Mesenchymal stem cell (in vitro differentiated cells and primary cell): Measurements from ENCODE around the gene SLC25A30.

Experiments
- DNase-seq: peaks from one replicate; pipeline ENCODE4 v3.0.0-alpha.2; 2013
- H2AFZ ChIP-seq: one replicate; pipeline ENCODE4 v1.6.1; 2013; ENCODE audit warnings: low read depth, mild to moderate bottlenecking, control low read depth, inconsistent platforms, low read length, moderate library complexity
- H2AK5ac ChIP-seq: 2 replicates; pipeline ENCODE4 v1.6.1; 2013; ENCODE audit warnings: low read length, moderate library complexity, mild to moderate bottlenecking, inconsistent platforms; ENCODE audit not compliant: severe bottlenecking
- H2BK120ac ChIP-seq: one replicate; pipeline ENCODE4 v1.6.1; 2013; ENCODE audit warnings: low read depth, mild to moderate bottlenecking, inconsistent platforms, low read length, moderate library complexity
- H2BK12ac ChIP-seq, 2 experiments: one replicate each; pipeline ENCODE4 v1.6.1; 2013; ENCODE audit warnings: inconsistent platforms in 2 of 2, low read length in 2 of 2, mild to moderate bottlenecking in 2 of 2, moderate library complexity in 2 of 2, control low read depth in 1 of 2
- H2BK15ac ChIP-seq: one replicate; pipeline ENCODE4 v1.6.1; 2013; ENCODE audit warnings: mild to moderate bottlenecking, low read depth, inconsistent platforms; ENCODE audit not compliant: poor library complexity, severe bottlenecking
- H2BK5ac ChIP-seq: 2 replicates; pipeline ENCODE4 v1.6.1; 2013; ENCODE audit warnings: low read depth, mild to moderate bottlenecking, low read length, control low read depth, inconsistent platforms; ENCODE audit not compliant: poor library complexity, severe bottlenecking
- H3K14ac ChIP-seq, 2 experiments: one replicate each; pipeline ENCODE4 v1.6.1; 2013; ENCODE audit warnings: inconsistent platforms in 2 of 2, low read length in 2 of 2, control low read depth in 1 of 2, mild to moderate bottlenecking in 1 of 2, moderate library complexity in 1 of 2
- H3K18ac ChIP-seq, 2 experiments: one replicate each; pipeline ENCODE4 v1.6.1; 2013; ENCODE audit warnings: inconsistent platforms in 2 of 2, low read length in 2 of 2, control low read depth in 1 of 2, low read depth in 1 of 2, mild to moderate bottlenecking in 1 of 2
- H3K23ac ChIP-seq, 2 experiments: one replicate each; pipeline ENCODE4 v1.6.1; 2013; ENCODE audit warnings: inconsistent platforms in 2 of 2, low read length in 2 of 2, mild to moderate bottlenecking in 2 of 2, moderate library complexity in 2 of 2, control low read depth in 1 of 2
- H3K27ac ChIP-seq: 2 replicates; pipeline ENCODE4 v1.5.1; 2013; ENCODE audit warnings: mild to moderate bottlenecking, moderate library complexity, low read length, control low read depth, inconsistent platforms; ENCODE audit not compliant: poor library complexity, severe bottlenecking
- H3K27me3 ChIP-seq, 2 experiments: 2 replicates each; pipeline versions ENCODE4 v1.6.1 to v1.7.0; 2013; ENCODE audit warnings: low read length in 2 of 2, mild to moderate bottlenecking in 2 of 2, moderate library complexity in 2 of 2, control low read depth in 1 of 2, inconsistent platforms in 1 of 2; ENCODE audit not compliant: control insufficient read depth in 1 of 2, insufficient read depth in 1 of 2
- H3K36me3 ChIP-seq, 2 experiments: 2 replicates each; pipeline versions ENCODE4 v1.6.1 to v1.7.0; 2013; ENCODE audit warnings: low read length in 2 of 2, control low read depth in 1 of 2, inconsistent platforms in 1 of 2, low read depth in 1 of 2, mild to moderate bottlenecking in 1 of 2; ENCODE audit not compliant: insufficient read depth in 2 of 2, control insufficient read depth in 1 of 2
- H3K4ac ChIP-seq, 2 experiments: one replicate each; pipeline ENCODE4 v1.6.1; 2013; ENCODE audit warnings: inconsistent platforms in 2 of 2, low read length in 2 of 2, mild to moderate bottlenecking in 2 of 2, moderate library complexity in 2 of 2, control low read depth in 1 of 2, low read depth in 1 of 2
- H3K4me1 ChIP-seq: 2 replicates; pipeline ENCODE4 v1.6.1; 2013; ENCODE audit warnings: low read depth, low read length, control low read depth; ENCODE audit not compliant: control insufficient read depth, insufficient read depth
- H3K4me2 ChIP-seq: 2 replicates; pipeline ENCODE4 v1.6.1; 2013; ENCODE audit warnings: low read length, mild to moderate bottlenecking, inconsistent platforms; ENCODE audit not compliant: poor library complexity, severe bottlenecking
- H3K4me3 ChIP-seq, 2 experiments: 2 replicates each; pipeline versions ENCODE4 v1.5.1 to v1.7.0; 2013; ENCODE audit warnings: low read length in 2 of 2, mild to moderate bottlenecking in 2 of 2, control low read depth in 1 of 2, low read depth in 1 of 2; ENCODE audit not compliant: insufficient read depth in 1 of 2
- H3K79me1 ChIP-seq: replicated peaks from 2 replicates; pipeline ENCODE4 v1.6.1; 2013; ENCODE audit warnings: mild to moderate bottlenecking, control low read depth, low read length, inconsistent platforms; ENCODE audit not compliant: poor library complexity, severe bottlenecking
- H3K9ac ChIP-seq: 2 replicates; pipeline ENCODE4 v1.7.0; 2013; ENCODE audit warnings: mild to moderate bottlenecking, low read length, moderate library complexity
- H3K9me3 ChIP-seq: 2 replicates; pipeline ENCODE4 v1.7.0; 2013; ENCODE audit warnings: mild to moderate bottlenecking, low read length; ENCODE audit not compliant: control insufficient read depth
- H4K8ac ChIP-seq: one replicate; pipeline ENCODE4 v1.6.1; 2013; ENCODE audit warnings: inconsistent platforms, mild to moderate bottlenecking, low read length, moderate library complexity
- H4K91ac ChIP-seq: one replicate; pipeline ENCODE4 v1.6.1; 2013; ENCODE audit warnings: mild to moderate bottlenecking, low read length, inconsistent platforms
- WGBS: methylation state at CpG from one replicate; pipeline ENCODE4 v1.1.7; 2013; ENCODE audit warnings: mixed read lengths; 5-methylcytosine and 5-hydroxymethylcytosine counted together

SLC25A30 gene

GRCh38 chr13:45356966-45357672 lies 61.1 kb downstream of the SLC25A30 start:
- Histone ChIP-seq H3K4ac (no peak overlapping the region), H3K79me1 (peaks cover 7% of the 10 kb centered on the region), H3K14ac (no peak overlapping the region), H2BK5ac (no peak overlapping the region), H3K23ac (no peak overlapping the region), H2AK5ac (no peak overlapping the region), H2BK120ac (no peak overlapping the region), H3K27ac (no peak overlapping the region), H3K18ac (no peak overlapping the region), H3K4me1 (no peaks in the 10 kb centered on the region), H2BK15ac (no peak overlapping the region), H2BK12ac (no peak overlapping the region), H2AFZ (no peak overlapping the region), H3K4me3 (no peak overlapping the region), H4K8ac (no peak overlapping the region), H4K91ac (no peak overlapping the region), H3K9me3 (no peaks in the 10 kb centered on the region), H3K36me3 (peaks cover 32 to 61% of the 10 kb centered on the region in 2 experiments), H3K27me3 (no peaks in the 10 kb centered on the region), H3K4me2 (no peak overlapping the region), H3K9ac (no peak overlapping the region)
- DNase-seq = no peak
- 95% methylated on average over 6 of the region's 7 CpGs for WGBS

DNA sequence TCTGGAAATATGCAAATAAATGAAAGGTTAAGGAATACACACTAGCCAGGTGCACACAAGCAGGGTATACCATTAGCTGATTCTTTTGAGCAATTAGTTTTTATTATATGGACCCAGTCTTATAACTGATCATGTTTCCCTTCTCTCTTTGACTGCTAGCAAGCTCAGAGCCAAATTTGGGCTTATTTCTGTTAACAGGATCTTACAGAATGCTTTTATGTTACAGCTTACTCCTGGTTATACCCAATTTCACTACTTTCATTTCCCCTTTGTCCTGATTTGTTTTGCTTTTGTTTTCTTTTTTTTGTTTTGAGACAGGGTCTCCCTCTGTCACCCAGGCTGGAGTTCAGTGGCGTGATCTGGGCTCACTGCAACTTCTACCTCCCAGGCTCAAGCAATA lies 64.3 kb downstream of the SLC25A30 start:
- Histone ChIP-seq H3K9me3 (no peaks in the 10 kb centered on the region), H4K91ac (no peak overlapping the region), H2BK12ac (no peak overlapping the region), H3K4me2 (no peak overlapping the region), H3K9ac (no peak overlapping the region), H3K36me3 (peaks cover 30 to 73% of the 10 kb centered on the region in 2 experiments), H3K18ac (no peak overlapping the region), H3K4me3 (no peak overlapping the region), H2BK5ac (no peak overlapping the region), H3K4me1 (no peaks in the 10 kb centered on the region), H3K4ac (no peak overlapping the region), H2BK120ac (no peak overlapping the region), H2BK15ac (no peak overlapping the region), H3K27me3 (no peaks in the 10 kb centered on the region), H3K27ac (no peak overlapping the region), H2AK5ac (no peak overlapping the region), H3K14ac (no peak overlapping the region), H3K23ac (no peak overlapping the region), H2AFZ (no peak overlapping the region), H4K8ac (no peak overlapping the region), H3K79me1 (peaks cover 14% of the 10 kb centered on the region)
- 100% methylated on average over 1 of the region's 1 CpG for WGBS
- DNase-seq = no peak

DNA sequence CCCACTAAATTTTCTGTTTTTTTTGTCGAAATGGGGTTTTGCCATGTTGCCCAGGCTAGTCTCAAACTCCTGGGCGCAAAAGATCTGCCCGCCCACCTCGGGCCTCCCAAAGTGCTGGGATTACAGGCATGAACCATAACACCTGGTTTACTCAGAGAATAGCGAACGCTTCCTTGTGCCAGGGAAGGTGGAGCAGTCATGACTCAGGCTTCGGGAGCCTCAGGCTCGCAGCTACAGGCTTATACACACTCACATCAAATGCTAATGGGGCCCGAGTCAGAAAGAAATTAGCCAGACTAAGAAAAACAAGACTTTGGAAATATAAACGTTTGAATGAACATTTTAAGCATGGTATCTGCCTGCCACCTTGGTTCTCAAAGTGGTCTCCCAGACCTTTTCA lies 66.1 kb downstream of the SLC25A30 start:
- no peaks in the 10 kb centered on the region for H3K27me3 ChIP-seq
- DNase-seq = no peak
- H2BK120ac ChIP-seq = no peak overlapping the region
- no peak overlapping the region for H3K27ac ChIP-seq
- H4K91ac ChIP-seq = no peak overlapping the region
- no peak overlapping the region for H3K14ac ChIP-seq
- no peak overlapping the region for H3K4me2 ChIP-seq
- H3K79me1 ChIP-seq = peaks cover 15% of the 10 kb centered on the region
- no peaks in the 10 kb centered on the region for H3K9me3 ChIP-seq
- no peak overlapping the region for H4K8ac ChIP-seq
- H3K23ac ChIP-seq = no peak overlapping the region
- H2BK5ac ChIP-seq = no peak overlapping the region
- H3K9ac ChIP-seq = no peak overlapping the region
- H3K36me3 ChIP-seq = peaks cover 20 to 80% of the 10 kb centered on the region in 2 experiments
- H2AK5ac ChIP-seq = no peak overlapping the region
- WGBS = 95% methylated on average over 10 of the region's 10 CpGs
- no peak overlapping the region for H2AFZ ChIP-seq
- H2BK15ac ChIP-seq = no peak overlapping the region
- no peaks in the 10 kb centered on the region for H3K4me1 ChIP-seq
- no peak overlapping the region for H3K18ac ChIP-seq
- no peak overlapping the region for H2BK12ac ChIP-seq
- no peak overlapping the region for H3K4ac ChIP-seq
- no peak overlapping the region for H3K4me3 ChIP-seq

DNA sequence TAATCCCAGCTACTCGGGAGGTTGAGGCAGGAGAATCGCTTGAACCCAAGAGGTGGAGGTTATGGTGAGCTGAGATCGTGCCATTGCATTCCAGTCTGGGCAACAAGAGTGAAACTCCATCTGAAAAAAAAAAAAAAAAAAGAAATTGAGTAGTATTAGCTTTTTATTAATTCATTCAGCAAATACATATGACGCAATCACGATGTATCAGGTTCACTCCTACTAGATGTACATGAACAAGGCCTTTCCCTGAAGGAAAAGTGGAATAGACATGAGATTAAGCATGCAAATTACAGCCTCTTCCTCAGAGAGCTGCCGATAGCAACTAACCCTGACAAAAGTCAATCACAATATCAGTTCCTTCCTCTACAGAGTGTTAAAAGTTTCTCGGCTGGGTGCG lies 68.0 kb downstream of the SLC25A30 start:
- no peak overlapping the region for H2BK120ac ChIP-seq
- H3K27me3 ChIP-seq = no peaks in the 10 kb centered on the region
- no peak for DNase-seq
- peaks cover 16% of the 10 kb centered on the region for H3K79me1 ChIP-seq
- no peak overlapping the region for H2BK5ac ChIP-seq
- peaks cover 25 to 76% of the 10 kb centered on the region in 2 experiments for H3K36me3 ChIP-seq
- no peak overlapping the region for H3K14ac ChIP-seq
- H4K91ac ChIP-seq = no peak overlapping the region
- H3K23ac ChIP-seq = no peak overlapping the region
- no peak overlapping the region for H4K8ac ChIP-seq
- H2AK5ac ChIP-seq = no peak overlapping the region
- H2AFZ ChIP-seq = no peak overlapping the region
- H3K9ac ChIP-seq = no peak overlapping the region
- no peak overlapping the region for H3K18ac ChIP-seq
- no peaks in the 10 kb centered on the region for H3K9me3 ChIP-seq
- no peak overlapping the region for H3K4me3 ChIP-seq
- H2BK15ac ChIP-seq = no peak overlapping the region
- WGBS = 98% methylated on average over 7 of the region's 8 CpGs
- no peak overlapping the region for H2BK12ac ChIP-seq
- H3K27ac ChIP-seq = no peak overlapping the region
- H3K4ac ChIP-seq = no peak overlapping the region
- H3K4me2 ChIP-seq = no peak overlapping the region
- H3K4me1 ChIP-seq = no peaks in the 10 kb centered on the region
